Psoas muscle (tissue), 8 donors: Measurements from ENCODE around the gene RSPO1. TPM values are rescaled to one million over a fixed set of nuclear protein-coding genes. Genes with fewer than 3 reads are reported as not detected.

Experiments
- ATAC-seq, 4 donors: fragments of 200-7000 bp; cut with Tn5 transposase; one replicate each; pipeline ENCODE4 v1.9.1; 2020; ENCODE audit warnings: moderate library complexity in 3 of 4, mild to moderate bottlenecking in 2 of 4
- DNase-seq, 2 donors: peaks; one replicate each; pipeline ENCODE4 v3.0.0-alpha.2; 2020
- H3K27ac ChIP-seq: fragments of 200-600 bp; one replicate; pipeline ENCODE4 v1.8.0; 2022
- H3K27me3 ChIP-seq, 3 donors: fragments of 200-600 bp in 1 of 3; one replicate each; pipeline versions ENCODE4 v1.6.1 to v1.8.0; 2013 to 2022; ENCODE audit warnings: low read length in 2 of 3, mild to moderate bottlenecking in 2 of 3, moderate library complexity in 1 of 3; ENCODE audit not compliant: insufficient read depth in 3 of 3
- H3K36me3 ChIP-seq, 2 donors: fragments of 200-600 bp in 1 of 2; one replicate each; pipeline versions ENCODE4 v1.6.1 to v1.8.0; 2013 to 2022; ENCODE audit warnings: low read depth in 1 of 2, mild to moderate bottlenecking in 1 of 2, moderate library complexity in 1 of 2; ENCODE audit not compliant: insufficient read depth in 1 of 2
- H3K4me1 ChIP-seq: fragments of 200-600 bp; one replicate; pipeline ENCODE4 v1.8.0; 2022
- H3K4me3 ChIP-seq: fragments of 200-600 bp; one replicate; pipeline ENCODE4 v1.8.0; 2022; ENCODE audit warnings: mild to moderate bottlenecking
- H3K9me3 ChIP-seq: fragments of 200-600 bp; one replicate; pipeline ENCODE4 v1.8.0; 2022
- CTCF ChIP-seq: fragments of 200-600 bp; IDR thresholded peaks from one replicate; pipeline ENCODE4 v1.8.0; 2022; ENCODE audit warnings: antibody characterized with exemption
- WGBS, 3 donors: extraction: QIAGEN DNeasy Blood & Tissue Kit; methylation state at CpG; one replicate each; pipeline versions ENCODE4 v1.1.6 to v1.1.7; 2013; 5-methylcytosine and 5-hydroxymethylcytosine counted together
- intact Hi-C, 2 donors: fragments of 100-400 bp; cut with DNase I; formaldehyde crosslinking; loops; one replicate each; pipeline versions ENCODE4 v1.11.0 to v1.14.2; 2022
- polyA plus RNA-seq, 3 donors: library from polyadenylated mRNA; stranded (reverse); fragments of 200-250 nt; gene quantifications; one replicate each; pipeline ENCODE4 v1.2.3, GENCODE V29; 2013
- total RNA-seq, 4 donors: library from RNA; stranded (reverse); fragmentation: NEBNext Ultra II Directional in 2 of 4; extraction: Animal tissue kit (Norgen Biotek cat#: 25700) in 2 of 4; gene quantifications; one replicate each; pipeline versions ENCODE4 v1.2.1 to v1.2.4, GENCODE V29; 2021 to 2023
- donor health status: healthy with polysubstance abuse.
- donor health status: DM: no; HTN: no; CAD: no; lungs with moderate emphysema.
- donor health status: Bipolar disorder and iron deficiency.
- donor health status: healthy.
- donor health status: DM: yes; HTN: yes; CAD: no.
- donor health status: DM: no; HTN: no; CAD: no.
- donor health status: DM: no; HTN: no; CAD: no.
- donor health status: DM: yes; HTN: yes; CAD: no.

Gene RSPO1
- total and polyA plus RNA-seq, 7 donors = 0.01 TPM; not detected in 6

GRCh38 chr1:37622131-37622530, 12.6 kb downstream of the RSPO1 start:
- no peaks in the 10 kb centered on the region for H3K9me3 ChIP-seq
- ATAC-seq (no peak), DNase-seq (no peak)
- intact Hi-C loops = no loop called here
- H3K4me3 ChIP-seq = no peak overlapping the region
- WGBS, 3 donors = 35 to 38% (median 37%) methylated on average over 6 of the region's 6 CpGs
- H3K27ac ChIP-seq = no peak overlapping the region
- H3K4me1 ChIP-seq = no peaks in the 10 kb centered on the region
- peaks cover 0 to 69% (median 13%) of the 10 kb centered on the region in 3 donors for H3K27me3 ChIP-seq
- no peaks in the 10 kb centered on the region for H3K36me3 ChIP-seq
- TF ChIP-seq CTCF = no peak

DNA sequence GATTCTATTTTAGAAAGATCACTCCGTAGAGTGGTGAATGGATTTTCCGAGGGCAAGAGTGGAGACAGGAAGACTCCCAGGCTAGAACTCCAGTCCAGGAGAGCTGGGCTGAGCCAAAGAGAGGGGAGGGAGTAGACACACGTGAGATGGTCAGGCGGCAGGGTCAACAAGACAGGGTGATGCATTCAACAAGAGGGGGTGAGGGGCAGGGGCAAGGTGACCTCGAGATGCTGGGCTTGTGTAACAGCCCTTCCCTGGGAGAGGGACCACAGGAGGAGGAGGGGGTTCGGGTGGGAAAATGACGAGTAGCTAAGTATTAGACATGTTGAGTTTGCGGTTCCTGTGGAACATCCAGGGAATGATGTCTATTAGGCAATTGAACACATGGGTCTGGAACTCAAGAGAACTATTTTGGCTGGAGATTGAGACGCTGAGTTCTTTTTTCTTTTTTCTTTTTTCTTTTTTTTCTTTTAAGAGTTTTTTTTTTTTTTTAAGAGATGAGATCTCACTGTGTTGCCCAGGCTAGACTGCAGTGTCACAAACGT, 13.3 kb downstream of the RSPO1 start:
- DNase-seq = no peak
- no peaks in the 10 kb centered on the region for H3K9me3 ChIP-seq
- intact Hi-C loops = no loop called here
- H3K27ac ChIP-seq = no peak overlapping the region
- 47 to 62% (median 52%) methylated on average over 10 of the region's 10 CpGs for WGBS, 3 donors
- TF ChIP-seq CTCF = no peak
- H3K4me3 ChIP-seq = no peak overlapping the region
- H3K36me3 ChIP-seq = no peaks in the 10 kb centered on the region
- H3K4me1 ChIP-seq = no peaks in the 10 kb centered on the region
- H3K27me3 ChIP-seq = peaks cover 0 to 76% (median 10%) of the 10 kb centered on the region in 3 donors
- no peak for ATAC-seq

DNA sequence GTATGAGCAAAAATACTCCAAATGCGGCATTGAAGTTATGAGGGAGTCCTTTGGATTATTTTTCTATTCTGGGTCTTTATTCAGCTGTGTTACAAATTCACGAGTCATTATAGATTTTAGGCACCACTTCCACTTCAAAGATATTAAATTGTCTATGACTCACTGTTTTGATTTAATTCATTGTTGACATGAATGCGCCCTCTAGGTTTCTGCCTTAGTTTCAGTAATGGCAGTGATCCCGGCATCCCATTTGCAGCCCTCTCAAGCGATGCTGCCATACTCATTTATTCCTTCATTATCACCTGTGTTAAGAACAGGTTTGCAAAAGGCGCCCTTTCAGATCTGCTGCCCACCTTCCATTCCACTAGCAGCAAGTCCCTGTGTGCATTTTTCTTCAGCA, 14.0 kb downstream of the RSPO1 start:
- ATAC-seq = no peak
- WGBS, 3 donors = 80 to 85% (median 80%) methylated on average over 6 of the region's 6 CpGs

DNA sequence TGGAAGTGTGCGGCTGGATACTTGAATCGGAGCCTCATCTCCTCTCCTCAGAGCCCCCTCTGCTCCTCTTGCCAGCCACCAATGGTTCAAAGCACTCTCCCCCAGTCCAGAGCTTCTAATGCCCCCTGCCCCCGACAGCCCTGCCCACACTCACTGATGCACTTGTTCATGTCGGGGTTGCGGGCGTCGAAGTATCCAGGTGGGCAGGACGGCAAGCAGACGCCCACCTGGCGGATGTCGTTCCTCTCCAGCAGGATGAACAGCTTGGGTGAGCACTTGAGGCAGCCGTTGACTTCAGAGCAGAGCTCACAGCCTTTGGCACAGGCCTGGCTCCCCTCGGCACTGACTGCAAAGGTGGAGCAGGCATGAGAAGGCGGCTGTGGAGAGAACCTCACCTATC, 18.4 kb downstream of the RSPO1 start:
- WGBS, 3 donors = 71 to 80% (median 76%) methylated on average over 13 to 14 of the region's 14 CpGs
- intact Hi-C loops = no loop called here
- Histone ChIP-seq H3K27ac (no peak overlapping the region), H3K36me3 (no peaks in the 10 kb centered on the region), H3K4me3 (no peak overlapping the region), H3K9me3 (no peaks in the 10 kb centered on the region), H3K4me1 (no peaks in the 10 kb centered on the region), H3K27me3 (peaks cover 0 to 82% (median 2%) of the 10 kb centered on the region in 3 donors)
- ATAC-seq = no peak
- no peak for TF ChIP-seq CTCF
- no peak for DNase-seq

More for the DNA sequence above, 14.0 kb downstream of the RSPO1 start:
- no peaks in the 10 kb centered on the region for H3K4me1 ChIP-seq
- no peak for TF ChIP-seq CTCF
- H3K27me3 ChIP-seq = peaks cover 0 to 79% (median 9%) of the 10 kb centered on the region in 3 donors
- H3K27ac ChIP-seq = no peak overlapping the region
- DNase-seq = no peak
- no peak overlapping the region for H3K4me3 ChIP-seq
- no peaks in the 10 kb centered on the region for H3K36me3 ChIP-seq
- intact Hi-C loops = no loop called here
- no peaks in the 10 kb centered on the region for H3K9me3 ChIP-seq

DNA sequence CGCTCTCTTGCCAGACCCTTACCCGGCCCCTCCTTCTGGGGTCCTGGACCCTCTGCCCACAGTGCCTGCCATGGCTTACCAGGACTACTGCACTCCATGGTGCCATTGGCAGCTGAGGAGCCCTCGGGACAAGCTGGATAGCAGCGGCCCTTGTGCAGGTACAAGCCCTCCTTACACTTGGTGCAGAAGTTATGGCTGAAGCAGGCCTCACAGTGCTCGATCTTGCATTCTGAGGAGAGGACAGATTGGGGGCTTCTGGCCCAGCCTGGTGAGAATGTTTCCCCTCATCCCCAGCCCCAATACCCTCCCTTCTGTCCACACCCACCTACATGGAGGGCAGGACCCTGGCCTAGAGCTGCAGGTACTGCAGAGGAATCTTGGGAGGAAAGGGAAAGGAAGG, 20.6 kb downstream of the RSPO1 start:
- no peak for ATAC-seq
- intact Hi-C loops = no loop called here
- Histone ChIP-seq H3K4me1 (no peaks in the 10 kb centered on the region), H3K27me3 (peaks cover 0 to 68% (median 2%) of the 10 kb centered on the region in 3 donors), H3K36me3 (no peaks in the 10 kb centered on the region), H3K4me3 (no peak overlapping the region), H3K9me3 (no peaks in the 10 kb centered on the region), H3K27ac (no peak overlapping the region)
- WGBS, 3 donors = 71 to 82% (median 71%) methylated on average over 5 of the region's 5 CpGs
- no peak for DNase-seq
- TF ChIP-seq CTCF = no peak
